Activated T-helper 17 cell treated with anti-CD3 and anti-CD28 coated beads, Interleukin-2, amount 50 U/mL, for 72 hours (primary cell): ENCODE results near the gene KASH5. TPM values are rescaled to one million over a fixed set of nuclear protein-coding genes. Genes with fewer than 3 reads are reported as not detected.
"Not testable (repeated sequence)": the region's sequence is repeated elsewhere in the genome, so short reads cannot be mapped to it uniquely, and the experiment has no call there.

ENCODE experiments used
- ATAC-seq: fragments of 150-1000 bp; cut with Tn5 transposase; replicated peaks from 2 replicates; pipeline ENCODE4 v1.10.0; 2021; ENCODE audit warnings: mild to moderate bottlenecking, moderate library complexity
- H3K27ac Mint-ChIP-seq: one replicate; pipeline ENCODE4 v1.8.0; 2022; ENCODE audit warnings: mixed read lengths
- H3K27me3 Mint-ChIP-seq: one replicate; pipeline ENCODE4 v1.8.0; 2022; ENCODE audit warnings: mixed read lengths
- H3K36me3 Mint-ChIP-seq: one replicate; pipeline ENCODE4 v1.8.0; 2022; ENCODE audit warnings: low read depth, mild to moderate bottlenecking, mixed read lengths
- H3K4me1 Mint-ChIP-seq: one replicate; pipeline ENCODE4 v1.8.0; 2022; ENCODE audit warnings: mixed read lengths
- H3K4me3 Mint-ChIP-seq: one replicate; pipeline ENCODE4 v1.8.0; 2022; ENCODE audit warnings: mild to moderate bottlenecking, mixed read lengths
- H3K9me3 Mint-ChIP-seq: one replicate; pipeline ENCODE4 v1.8.0; 2022; ENCODE audit warnings: mixed read lengths
- total RNA-seq, 2 donors: library from RNA; stranded (reverse); gene quantifications; one replicate each; pipeline ENCODE4 v1.2.3, GENCODE V29; 2022

Gene KASH5
- total RNA-seq, 2 donors from 2014 or later = 1.1 TPM; not detected in 1

DNA sequence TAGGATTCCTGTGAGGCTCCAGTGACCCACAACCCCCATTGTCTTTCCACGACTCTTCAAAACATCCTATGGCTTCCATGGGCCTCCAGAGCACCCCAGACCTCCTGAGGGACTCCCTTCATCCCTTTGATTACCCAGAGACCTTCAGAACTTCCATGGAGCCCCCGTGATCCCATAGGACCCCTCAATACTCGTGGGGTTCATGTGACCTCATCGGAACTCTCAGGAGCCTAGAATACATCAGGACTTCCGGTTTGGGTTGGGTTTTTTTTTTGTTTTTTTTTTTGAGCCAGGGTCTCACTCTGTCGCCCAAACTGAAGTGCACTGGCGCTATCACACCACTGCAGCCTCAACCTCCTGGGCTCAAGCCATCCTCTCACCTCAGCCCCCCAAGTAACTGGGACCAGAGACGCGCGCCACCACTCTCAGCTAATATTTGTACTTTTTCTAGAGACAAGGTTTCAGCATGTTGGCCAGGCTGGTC lies 65.8 kb downstream of the KASH5 start:
- Mint-ChIP-seq H3K27me3 (no peaks in the 10 kb centered on the region), H3K9me3 (no peaks in the 10 kb centered on the region), H3K4me3 (peak overlapping the region; percentile 99), H3K27ac (peak overlapping the region; percentile 99), H3K36me3 (peaks cover 48% of the 10 kb centered on the region), H3K4me1 (peaks cover 10% of the 10 kb centered on the region)
- no peak for ATAC-seq

DNA sequence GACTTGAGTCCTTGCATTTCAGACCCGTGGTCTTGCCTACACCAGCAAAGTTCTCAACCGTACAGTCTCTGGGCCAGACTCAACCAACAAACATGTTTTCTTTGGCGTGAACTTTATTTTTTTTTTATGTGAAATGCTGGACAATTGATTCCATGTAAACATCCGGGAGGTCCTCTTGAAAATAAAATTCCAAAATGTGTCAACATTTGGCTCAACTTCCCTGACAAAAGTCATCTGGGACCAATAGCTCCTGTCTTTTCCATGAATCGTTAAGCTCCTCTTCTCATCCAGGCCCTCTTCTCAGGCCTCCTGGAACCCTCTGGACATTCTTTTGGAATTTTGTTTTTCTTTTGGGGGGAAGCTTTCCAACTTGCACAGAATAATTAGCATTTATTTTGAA lies 67.7 kb downstream of the KASH5 start:
- peaks cover 28% of the 10 kb centered on the region for H3K36me3 Mint-ChIP-seq
- H3K27me3 Mint-ChIP-seq = no peaks in the 10 kb centered on the region
- H3K9me3 Mint-ChIP-seq = no peaks in the 10 kb centered on the region
- H3K27ac Mint-ChIP-seq = peak overlapping the region; percentile 63
- H3K4me1 Mint-ChIP-seq = peaks cover under 1% of the 10 kb centered on the region
- H3K4me3 Mint-ChIP-seq = no peak overlapping the region
- ATAC-seq = no peak

DNA sequence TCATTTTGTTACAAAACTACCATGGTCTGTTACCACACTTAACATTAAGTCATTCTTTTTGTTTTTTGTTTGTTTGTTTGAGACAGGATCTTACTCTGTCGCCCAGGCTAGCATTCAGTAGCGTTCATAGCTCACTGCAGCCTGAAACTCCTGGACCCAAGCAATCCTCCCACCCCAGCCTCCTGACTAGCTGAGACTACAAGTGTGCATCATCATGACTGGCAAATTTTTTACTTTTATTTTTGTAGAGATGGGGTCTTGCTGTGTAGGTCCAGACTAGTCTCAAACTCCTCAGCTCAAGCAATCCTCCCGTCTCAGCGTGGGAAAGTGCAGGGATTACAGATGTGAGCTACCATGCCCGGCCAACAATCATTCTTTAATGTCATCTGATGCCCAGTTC lies 68.3 kb downstream of the KASH5 start:
- ATAC-seq = no peak
- Mint-ChIP-seq H3K27ac (peak overlapping the region; percentile 63), H3K4me1 (no peaks in the 10 kb centered on the region), H3K9me3 (no peaks in the 10 kb centered on the region), H3K36me3 (peaks cover 23% of the 10 kb centered on the region), H3K27me3 (no peaks in the 10 kb centered on the region), H3K4me3 (no peak overlapping the region)

DNA sequence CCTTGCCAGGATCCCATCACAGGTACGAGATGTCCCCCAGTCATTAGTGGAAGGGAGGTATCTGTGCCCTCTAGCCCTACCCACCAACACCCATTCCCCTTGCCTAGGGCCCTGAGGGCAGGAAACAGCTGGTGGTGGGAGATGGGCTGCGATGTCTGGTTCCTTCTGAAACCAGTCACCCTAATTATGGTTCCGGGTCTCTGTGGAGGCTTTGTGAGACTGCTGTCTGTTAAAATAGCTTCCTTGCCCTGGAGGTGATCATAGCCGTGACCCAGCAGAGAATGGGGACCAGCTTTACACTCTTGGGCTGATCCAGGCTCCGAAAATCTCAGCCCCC lies 70.5 kb downstream of the KASH5 start:
- no peaks in the 10 kb centered on the region for H3K9me3 Mint-ChIP-seq
- no peaks in the 10 kb centered on the region for H3K4me1 Mint-ChIP-seq
- H3K36me3 Mint-ChIP-seq = peaks cover 7% of the 10 kb centered on the region
- no peaks in the 10 kb centered on the region for H3K27me3 Mint-ChIP-seq
- ATAC-seq = no peak
- peak overlapping the region; percentile 85 for H3K27ac Mint-ChIP-seq
- H3K4me3 Mint-ChIP-seq = peak overlapping the region; percentile 58

DNA sequence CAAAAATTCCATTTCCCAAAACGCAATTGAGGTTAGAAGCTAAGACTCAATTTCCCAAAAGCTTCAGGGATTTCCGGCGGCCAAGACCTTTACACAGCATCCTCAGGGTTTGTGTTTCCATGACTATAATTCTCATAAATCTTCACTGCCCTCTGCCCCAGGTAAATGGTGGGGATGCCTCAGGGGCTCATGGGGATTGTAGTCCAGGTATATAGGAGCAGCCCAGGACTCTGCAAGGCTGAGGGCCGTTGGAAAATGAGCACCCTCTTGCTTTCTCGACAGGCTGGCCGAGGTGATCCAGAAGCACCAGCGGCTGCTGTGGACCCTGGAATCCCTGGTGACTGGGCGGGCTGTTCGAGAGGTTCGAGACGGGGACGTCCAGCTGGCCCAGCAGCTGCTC lies 71.3 kb downstream of the KASH5 start:
- peak overlapping the region; percentile 28 for H3K27ac Mint-ChIP-seq
- ATAC-seq = no peak
- peaks cover 3% of the 10 kb centered on the region for H3K36me3 Mint-ChIP-seq
- no peaks in the 10 kb centered on the region for H3K27me3 Mint-ChIP-seq
- no peak overlapping the region for H3K4me3 Mint-ChIP-seq
- H3K4me1 Mint-ChIP-seq = no peaks in the 10 kb centered on the region
- H3K9me3 Mint-ChIP-seq = no peaks in the 10 kb centered on the region

DNA sequence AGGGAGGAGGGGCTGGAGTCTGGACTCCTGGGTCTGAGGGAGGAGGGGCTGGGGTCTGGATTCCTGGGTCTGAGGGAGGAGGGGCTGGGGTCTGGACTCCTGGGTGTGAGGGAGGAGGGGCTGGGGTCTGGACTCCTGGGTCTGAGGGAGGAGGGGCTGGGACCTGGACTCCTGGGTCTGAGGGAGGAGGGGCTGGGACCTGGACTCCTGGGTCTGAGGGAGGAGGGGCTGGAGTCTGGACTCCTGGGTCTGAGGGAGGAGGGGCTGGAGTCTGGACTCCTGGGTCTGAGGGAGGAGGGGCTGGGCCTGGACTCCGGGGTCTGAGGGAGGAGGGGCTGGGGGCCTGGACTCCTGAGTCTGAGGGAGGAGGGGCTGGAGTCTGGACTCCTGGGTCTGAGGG lies 73.1 kb downstream of the KASH5 start:
- not testable (repeated sequence) for H3K36me3 Mint-ChIP-seq, H3K9me3 Mint-ChIP-seq, H3K27ac Mint-ChIP-seq, H3K4me3 Mint-ChIP-seq, H3K27me3 Mint-ChIP-seq, H3K4me1 Mint-ChIP-seq, ATAC-seq

DNA sequence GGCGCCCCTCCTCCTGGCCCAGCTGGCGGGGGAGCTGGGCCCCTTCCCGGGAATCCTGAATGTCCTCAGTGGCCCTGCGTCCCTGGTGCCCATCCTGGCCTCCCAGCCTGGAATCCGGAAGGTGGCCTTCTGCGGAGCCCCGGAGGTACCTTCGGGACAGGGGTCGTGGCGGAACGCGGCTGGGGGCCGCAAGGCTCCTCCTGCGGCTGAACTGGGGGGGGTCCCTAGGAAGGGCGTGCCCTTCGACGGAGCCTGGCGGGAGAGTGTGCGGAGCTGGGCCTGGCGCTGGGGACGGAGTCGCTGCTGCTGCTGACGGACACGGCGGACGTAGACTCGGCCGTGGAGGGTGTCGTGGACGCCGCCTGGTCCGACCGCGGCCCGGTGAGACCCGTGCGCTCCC lies 73.6 kb downstream of the KASH5 start:
- Mint-ChIP-seq H3K4me1 (no peaks in the 10 kb centered on the region), H3K27ac (no peak overlapping the region)

DNA sequence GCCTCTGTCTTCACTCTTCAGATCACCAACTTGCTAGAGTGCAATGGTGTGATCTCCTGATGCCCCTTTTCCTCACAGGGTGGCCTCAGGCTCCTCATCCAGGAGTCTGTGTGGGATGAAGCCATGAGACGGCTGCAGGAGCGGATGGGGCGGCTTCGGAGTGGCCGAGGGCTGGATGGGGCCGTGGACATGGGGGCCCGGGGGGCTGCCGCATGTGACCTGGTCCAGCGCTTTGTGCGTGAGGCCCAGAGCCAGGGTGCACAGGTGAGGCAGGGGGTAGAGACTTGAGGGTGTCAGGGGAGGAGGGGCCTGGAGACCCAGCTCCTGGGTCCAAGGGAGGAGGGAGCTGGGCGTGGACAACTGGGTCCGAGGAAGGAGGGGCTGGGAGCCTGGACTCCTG lies 74.4 kb downstream of the KASH5 start:
- Mint-ChIP-seq H3K27me3 (no peaks in the 10 kb centered on the region), H3K4me3 (no peak overlapping the region), H3K4me1 (no peaks in the 10 kb centered on the region), H3K9me3 (no peaks in the 10 kb centered on the region), H3K36me3 (peaks cover 5% of the 10 kb centered on the region), H3K27ac (no peak overlapping the region)
- no peak for ATAC-seq

More for the DNA sequence above, 73.6 kb downstream of the KASH5 start:
- Mint-ChIP-seq H3K4me3 (no peak overlapping the region), H3K27me3 (no peaks in the 10 kb centered on the region), H3K36me3 (peaks cover 5% of the 10 kb centered on the region), H3K9me3 (no peaks in the 10 kb centered on the region)
- ATAC-seq = no peak

DNA sequence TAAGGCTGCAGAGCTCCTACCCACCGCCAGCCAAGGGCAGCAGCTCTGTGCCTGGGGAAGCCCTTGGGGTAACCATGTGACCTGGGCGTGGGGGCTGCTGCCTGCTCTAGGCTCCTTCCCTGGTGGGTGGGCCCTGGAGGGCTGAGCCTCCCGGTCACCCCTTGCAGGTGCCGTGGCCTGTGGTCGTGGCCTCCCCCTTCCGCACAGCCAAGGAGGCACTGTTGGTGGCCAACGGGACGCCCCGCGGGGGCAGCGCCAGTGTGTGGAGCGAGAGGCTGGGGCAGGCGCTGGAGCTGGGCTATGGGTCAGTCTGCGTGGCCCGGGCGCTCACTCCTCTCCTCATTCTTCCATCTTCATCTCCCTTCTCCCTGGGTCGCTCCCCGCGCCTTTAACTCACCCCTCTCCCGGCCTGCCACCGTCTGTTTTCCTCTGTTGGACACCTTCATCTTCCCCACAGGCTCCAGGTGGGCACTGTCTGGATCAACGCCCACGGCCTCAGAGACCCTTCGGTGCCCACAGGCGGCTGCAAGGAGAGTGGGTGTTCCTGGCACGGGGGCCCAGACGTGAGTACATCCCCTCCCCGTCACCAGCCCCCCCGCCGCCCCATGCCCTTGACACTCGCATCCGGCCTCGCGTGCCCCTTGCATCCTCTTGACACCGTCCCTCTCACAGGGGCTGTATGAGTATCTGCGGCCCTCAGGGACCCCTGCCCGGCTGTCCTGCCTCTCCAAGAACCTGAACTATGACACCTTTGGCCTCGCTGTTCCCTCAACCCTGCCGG lies 76.1 kb downstream of the KASH5 start:
- Mint-ChIP-seq H3K27ac (peak overlapping the region; percentile 54), H3K4me1 (peaks cover 7% of the 10 kb centered on the region), H3K4me3 (no peak overlapping the region), H3K36me3 (peaks cover 12% of the 10 kb centered on the region), H3K27me3 (no peaks in the 10 kb centered on the region), H3K9me3 (no peaks in the 10 kb centered on the region)
- no peak for ATAC-seq

DNA sequence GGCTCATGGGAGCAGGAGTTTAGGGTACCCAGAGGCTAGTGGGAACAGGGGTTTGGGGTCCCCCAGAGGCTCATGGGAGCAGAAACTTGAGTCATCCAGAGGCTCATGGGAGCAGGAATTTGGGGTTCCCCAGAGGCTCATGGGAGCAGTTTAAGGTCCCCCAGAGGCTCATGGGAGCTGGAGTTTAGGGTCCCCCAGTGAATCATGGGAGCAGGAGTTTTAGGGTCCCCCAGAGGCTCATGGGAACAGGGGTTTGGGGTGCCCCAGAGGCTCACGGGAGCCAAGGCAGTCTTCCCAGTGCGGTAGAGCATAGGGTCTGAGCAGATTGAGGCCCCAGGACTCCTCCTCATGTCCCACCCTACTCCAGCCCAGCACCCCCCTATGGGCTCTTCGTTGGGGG lies 77.3 kb downstream of the KASH5 start:
- Mint-ChIP-seq H3K27me3 (no peaks in the 10 kb centered on the region), H3K9me3 (no peaks in the 10 kb centered on the region), H3K36me3 (peaks cover 14% of the 10 kb centered on the region), H3K27ac (peak overlapping the region; percentile 54), H3K4me1 (peaks cover 7% of the 10 kb centered on the region), H3K4me3 (no peak overlapping the region)
- no peak for ATAC-seq

Other genes with a start within 250 kb of the KASH5 start
- gene HRC, start 232.9 kb upstream of the KASH5 start, total RNA-seq = not detected
- gene TRPM4, start 230.5 kb upstream of the KASH5 start, total RNA-seq = under 1 TPM in 1 of 2 donors, not detected in 1; 0.52 TPM
- 1 to 10 TPM; 1.1 to 1.4 TPM for gene SLC6A16, start 63.1 kb upstream of the KASH5 start, total RNA-seq
- gene CD37, start 52.8 kb upstream of the KASH5 start, total RNA-seq = 100 to 1,000 TPM; 125 to 168 TPM
- under 1 TPM in 1 of 2 donors, not detected in 1; 0.16 TPM for gene TEAD2, start 25.8 kb upstream of the KASH5 start, total RNA-seq
- gene DKKL1, start 24.4 kb upstream of the KASH5 start, total RNA-seq = not detected
- not detected for gene PTH2, start 35.2 kb downstream of the KASH5 start, total RNA-seq
- gene GFY, start 37.1 kb downstream of the KASH5 start, total RNA-seq = not detected
- under 1 TPM in 1 of 2 donors, not detected in 1; 0.40 TPM for gene SLC17A7, start 53.3 kb downstream of the KASH5 start, total RNA-seq
- 100 to 1,000 TPM; 183 to 194 TPM for gene PIH1D1, start 63.6 kb downstream of the KASH5 start, total RNA-seq
- gene ALDH16A1, start 65.0 kb downstream of the KASH5 start, total RNA-seq = 10 to 100 TPM; 15.5 to 39.1 TPM
- 10 to 100 TPM; 77.2 to 92.8 TPM for gene FLT3LG, start 86.0 kb downstream of the KASH5 start, total RNA-seq
- 1,000 to 10,000 TPM; 3,905 to 4,763 TPM for gene RPL13A, start 99.4 kb downstream of the KASH5 start, total RNA-seq
- gene RPS11, start 108.2 kb downstream of the KASH5 start, total RNA-seq = 1,000 to 10,000 TPM; 2,381 to 3,085 TPM
- 10 to 100 TPM; 11.1 to 15.8 TPM for gene FCGRT, start 124.4 kb downstream of the KASH5 start, total RNA-seq
- gene RCN3, start 139.8 kb downstream of the KASH5 start, total RNA-seq = 10 to 100 TPM in 1 of 2 donors, 1 to 10 TPM in 1; 1.2 to 11.8 TPM
- gene NOSIP, start 192.3 kb downstream of the KASH5 start, total RNA-seq = 100 to 1,000 TPM; 101 to 103 TPM
- gene PRRG2, start 193.1 kb downstream of the KASH5 start, total RNA-seq = 10 to 100 TPM in 1 of 2 donors, 1 to 10 TPM in 1; 3.8 to 12.3 TPM
- gene PRR12, start 202.9 kb downstream of the KASH5 start, total RNA-seq = 10 to 100 TPM; 27.2 to 27.8 TPM